ENCODE results near the gene SORL1.

DNA sequence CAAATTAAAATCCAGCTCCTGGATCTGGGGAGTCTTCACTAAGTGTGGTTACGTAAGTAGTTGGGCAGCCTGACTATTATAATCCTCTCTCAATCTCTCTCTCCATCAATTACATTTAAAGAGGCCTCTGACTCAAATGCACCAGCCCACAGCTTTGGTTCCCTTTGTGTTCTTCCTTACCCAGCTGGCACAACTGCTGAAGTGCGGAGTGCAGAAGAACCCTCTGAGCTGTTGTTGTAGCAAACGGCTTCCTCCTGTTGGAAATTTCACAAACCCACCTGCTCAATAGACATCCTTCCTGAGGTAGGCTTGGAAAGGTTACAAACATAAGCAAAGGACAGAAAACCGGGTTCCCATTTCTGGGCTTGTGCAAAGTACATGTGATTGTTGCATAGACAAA, 17.0 kb upstream of the SORL1 start:
- TF ChIP-seq, protein P1, sequence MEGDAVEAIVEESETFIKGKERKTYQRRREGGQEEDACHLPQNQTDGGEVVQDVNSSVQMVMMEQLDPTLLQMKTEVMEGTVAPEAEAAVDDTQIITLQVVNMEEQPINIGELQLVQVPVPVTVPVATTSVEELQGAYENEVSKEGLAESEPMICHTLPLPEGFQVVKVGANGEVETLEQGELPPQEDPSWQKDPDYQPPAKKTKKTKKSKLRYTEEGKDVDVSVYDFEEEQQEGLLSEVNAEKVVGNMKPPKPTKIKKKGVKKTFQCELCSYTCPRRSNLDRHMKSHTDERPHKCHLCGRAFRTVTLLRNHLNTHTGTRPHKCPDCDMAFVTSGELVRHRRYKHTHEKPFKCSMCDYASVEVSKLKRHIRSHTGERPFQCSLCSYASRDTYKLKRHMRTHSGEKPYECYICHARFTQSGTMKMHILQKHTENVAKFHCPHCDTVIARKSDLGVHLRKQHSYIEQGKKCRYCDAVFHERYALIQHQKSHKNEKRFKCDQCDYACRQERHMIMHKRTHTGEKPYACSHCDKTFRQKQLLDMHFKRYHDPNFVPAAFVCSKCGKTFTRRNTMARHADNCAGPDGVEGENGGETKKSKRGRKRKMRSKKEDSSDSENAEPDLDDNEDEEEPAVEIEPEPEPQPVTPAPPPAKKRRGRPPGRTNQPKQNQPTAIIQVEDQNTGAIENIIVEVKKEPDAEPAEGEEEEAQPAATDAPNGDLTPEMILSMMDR (IDR thresholded peaks at IDR 0.05; ENCODE audit: poor library complexity, severe bottlenecking): no peak
- TF ChIP-seq RAD21 (conservative IDR thresholded peaks at IDR 0.05): no peak
- no peak for TF ChIP-seq EZH2 (IDR thresholded peaks at IDR 0.05; ENCODE audit: borderline replicate concordance, insufficient read depth, low read length, poor library complexity, severe bottlenecking)

All from neural cell (in vitro differentiated cells).